SK-N-MC (cell line): ENCODE data around the gene TRABD2B.
A peak's percentile ranks its signal among the peaks of the same experiment; 100 is the strongest.

Experiments used
- DNase-seq: peaks from one replicate; pipeline ENCODE4 v3.0.0-alpha.2; 2011; ENCODE audit warnings: low read depth, low spot score
- H3K27ac ChIP-seq: fragments of 200-600 bp; sonication (generic); 2 replicates; pipeline ENCODE4 v1.5.1; 2016; ENCODE audit warnings: mixed run types
- H3K36me3 ChIP-seq: fragments of 200-600 bp; sonication (generic); 2 replicates; pipeline ENCODE4 v1.6.1; 2017; ENCODE audit warnings: antibody characterized with exemption, low read length, mixed read lengths; ENCODE audit not compliant: insufficient read depth
- H3K4me3 ChIP-seq: fragments of 200-600 bp; sonication (generic); 2 replicates; pipeline ENCODE4 v1.5.1; 2016
- H3K9ac ChIP-seq: fragments of 200-600 bp; sonication (generic); 2 replicates; pipeline ENCODE4 v1.8.0; 2017; ENCODE audit warnings: mixed run types, mixed read lengths; ENCODE audit not compliant: insufficient read length
- H3K9me3 ChIP-seq: fragments of 200-600 bp; sonication (generic); 2 replicates; pipeline ENCODE4 v1.6.1; 2017; ENCODE audit warnings: low read depth, mild to moderate bottlenecking, antibody characterized with exemption, low read length, moderate library complexity, mixed read lengths
- EZH2 ChIP-seq: fragments of 200-600 bp; sonication (generic); IDR thresholded peaks from one replicate; pipeline ENCODE4 v1.6.1; 2017; ENCODE audit warnings: antibody characterized with exemption
- FOXP2 ChIP-seq: optimal IDR thresholded peaks from 2 replicates; pipeline ENCODE3; 2011; ENCODE audit warnings: mild to moderate bottlenecking, moderate library complexity; ENCODE audit not compliant: insufficient read depth; ENCODE audit errors: extremely low read length, control extremely low read depth
- POLR2AphosphoS5 ChIP-seq: IDR thresholded peaks from 2 replicates; pipeline ENCODE4 v1.6.1; 2012; ENCODE audit warnings: mild to moderate bottlenecking, low read depth, low read length, borderline replicate concordance

TRABD2B gene

GRCh38 chr1:47883963-47884362, 113.2 kb downstream of the TRABD2B start:
- H3K36me3 ChIP-seq, result no peaks in the 10 kb centered on the region
- H3K9ac ChIP-seq, result no peak overlapping the region
- TF ChIP-seq POLR2AphosphoS5 (no peak), EZH2 (no peak), FOXP2 (no peak)
- H3K4me3 ChIP-seq, result no peak overlapping the region
- H3K27ac ChIP-seq, result no peak overlapping the region
- H3K9me3 ChIP-seq, result no peaks in the 10 kb centered on the region
- no peak for DNase-seq

- Histone ChIP-seq H3K27ac (peak overlapping the region; percentile 71; the same call in 1 of the 2 replicates), H3K9me3 (no peaks in the 10 kb centered on the region), H3K36me3 (no peaks in the 10 kb centered on the region), H3K9ac (peak overlapping the region; percentile 32), H3K4me3 (peak overlapping the region; percentile 34; the same call in 1 of the 2 replicates)
- TF ChIP-seq EZH2, result no peak
- TF ChIP-seq FOXP2, result peak; percentile 79
- no peak for DNase-seq
These were observed 115.4 kb downstream of the TRABD2B start for GRCh38 chr1:47881505-47882442.

- TF ChIP-seq FOXP2 (no peak), EZH2 (no peak), POLR2AphosphoS5 (no peak)
- H3K9ac ChIP-seq, result no peak overlapping the region
- no peak overlapping the region for H3K4me3 ChIP-seq
- DNase-seq, result no peak
- no peak overlapping the region for H3K27ac ChIP-seq
- H3K36me3 ChIP-seq, result no peaks in the 10 kb centered on the region
- no peaks in the 10 kb centered on the region for H3K9me3 ChIP-seq
These were observed 120.6 kb downstream of the TRABD2B start for GRCh38 chr1:47876587-47876963.

- no peak overlapping the region for H3K27ac ChIP-seq
- DNase-seq, result no peak
- TF ChIP-seq FOXP2, result no peak
- H3K4me3 ChIP-seq, result no peak overlapping the region
- no peak overlapping the region for H3K9ac ChIP-seq
- H3K36me3 ChIP-seq, result no peaks in the 10 kb centered on the region
- no peaks in the 10 kb centered on the region for H3K9me3 ChIP-seq
These were observed 121.2 kb downstream of the TRABD2B start for GRCh38 chr1:47875831-47876586.

- no peak overlapping the region for H3K4me3 ChIP-seq
- H3K9me3 ChIP-seq, result no peaks in the 10 kb centered on the region
- no peak for TF ChIP-seq FOXP2
- TF ChIP-seq EZH2, result no peak
- no peak for TF ChIP-seq POLR2AphosphoS5
- H3K27ac ChIP-seq, result no peak overlapping the region
- H3K36me3 ChIP-seq, result no peaks in the 10 kb centered on the region
- H3K9ac ChIP-seq, result no peak overlapping the region
- DNase-seq, result no peak
These were observed 122.1 kb downstream of the TRABD2B start for GRCh38 chr1:47875036-47875435.

- no peak for TF ChIP-seq FOXP2
- TF ChIP-seq EZH2, result no peak
- TF ChIP-seq POLR2AphosphoS5, result no peak
- no peak overlapping the region for H3K27ac ChIP-seq
- DNase-seq, result no peak
- H3K9me3 ChIP-seq, result no peaks in the 10 kb centered on the region
- H3K36me3 ChIP-seq, result no peaks in the 10 kb centered on the region
- no peak overlapping the region for H3K4me3 ChIP-seq
- H3K9ac ChIP-seq, result no peak overlapping the region
These were observed 123.8 kb downstream of the TRABD2B start for GRCh38 chr1:47873337-47873736.

GRCh38 chr1:47872886-47873285, 124.3 kb downstream of the TRABD2B start:
- TF ChIP-seq EZH2, result no peak
- no peak for TF ChIP-seq POLR2AphosphoS5
- no peak for TF ChIP-seq FOXP2
- H3K27ac ChIP-seq, result no peak overlapping the region

GRCh38 chr1:47871799-47872353, 125.3 kb downstream of the TRABD2B start:
- DNase-seq, result no peak
- H3K9ac ChIP-seq, result no peak overlapping the region
- no peaks in the 10 kb centered on the region for H3K9me3 ChIP-seq
- H3K4me3 ChIP-seq, result no peak overlapping the region
- no peak for TF ChIP-seq FOXP2
- no peak for TF ChIP-seq EZH2
- TF ChIP-seq POLR2AphosphoS5, result no peak
- no peaks in the 10 kb centered on the region for H3K36me3 ChIP-seq
- no peak overlapping the region for H3K27ac ChIP-seq

More at GRCh38 chr1:47872886-47873285, 124.3 kb downstream of the TRABD2B start:
- Histone ChIP-seq H3K4me3 (no peak overlapping the region), H3K9ac (no peak overlapping the region), H3K36me3 (no peaks in the 10 kb centered on the region), H3K9me3 (no peaks in the 10 kb centered on the region)
- no peak for DNase-seq
